ENCODE data around the gene MAP7D1.

The MAP7D1 gene

GRCh38 chr1:36174713-36175112, 18.8 kb downstream of the MAP7D1 start:
- no peak for DNase-seq (ENCODE audit: low read depth)
- TF ChIP-seq CTCF (IDR thresholded peaks at IDR 0.05; ENCODE audit: control insufficient read depth, extremely low read depth, insufficient read depth): no peak
- no peak overlapping the region for H3K4me3 ChIP-seq (ENCODE audit: low read depth, low read length)

GRCh38 chr1:36175137-36176095, 19.5 kb downstream of the MAP7D1 start:
- no peak for TF ChIP-seq CTCF (IDR thresholded peaks at IDR 0.05; ENCODE audit: control insufficient read depth, extremely low read depth, insufficient read depth)
- H3K4me3 ChIP-seq (ENCODE audit: low read depth, low read length): no peak overlapping the region
- no peak for DNase-seq (ENCODE audit: low read depth)

- DNase-seq (ENCODE audit: low read depth): no peak
- no peak overlapping the region for H3K4me3 ChIP-seq (ENCODE audit: low read depth, low read length)
- TF ChIP-seq CTCF (IDR thresholded peaks at IDR 0.05; ENCODE audit: control insufficient read depth, extremely low read depth, insufficient read depth): no peak
These were observed 20.4 kb downstream of the MAP7D1 start for GRCh38 chr1:36176106-36176949.

- DNase-seq (ENCODE audit: low read depth): no peak
- TF ChIP-seq CTCF (IDR thresholded peaks at IDR 0.05; ENCODE audit: control insufficient read depth, extremely low read depth, insufficient read depth): no peak
- no peak overlapping the region for H3K4me3 ChIP-seq (ENCODE audit: low read depth, low read length)
These were observed 21.9 kb downstream of the MAP7D1 start for GRCh38 chr1:36177589-36178431.

GRCh38 chr1:36178471-36179219, 22.7 kb downstream of the MAP7D1 start:
- no peak for DNase-seq (ENCODE audit: low read depth)
- no peak overlapping the region for H3K4me3 ChIP-seq (ENCODE audit: low read depth, low read length)
- TF ChIP-seq CTCF (IDR thresholded peaks at IDR 0.05; ENCODE audit: control insufficient read depth, extremely low read depth, insufficient read depth): no peak

GRCh38 chr1:36179220-36179600, 23.2 kb downstream of the MAP7D1 start:
- H3K4me3 ChIP-seq (ENCODE audit: low read depth, low read length): no peak overlapping the region
- no peak for TF ChIP-seq CTCF (IDR thresholded peaks at IDR 0.05; ENCODE audit: control insufficient read depth, extremely low read depth, insufficient read depth)
- no peak for DNase-seq (ENCODE audit: low read depth)

All from LNCaP clone FGC (cell line).